Lung microvascular endothelial cell (primary cell): Measurements from ENCODE around the gene SH3RF2. TPM values are rescaled to one million over a fixed set of nuclear protein-coding genes. Genes with fewer than 3 reads are reported as not detected.
"Not testable (repeated sequence)": the region's sequence is repeated elsewhere in the genome, so short reads cannot be mapped to it uniquely, and the experiment has no call there.

Source experiments
- DNase-seq, 2 donors: peaks; one replicate each; pipeline versions ENCODE4 v3.0.0 to v3.0.0-alpha.2; 2010; ENCODE audit warnings: low read depth in 2 of 2
- total RNA-seq: library from RNA; depleted of rRNA; stranded (reverse); fragments of >200 nt; gene quantifications from 2 replicates; pipeline ENCODE4 v1.2.1, GENCODE V29; 2014

SH3RF2 gene
- total RNA-seq, 1 donor from 2014 or later: not detected

DNA sequence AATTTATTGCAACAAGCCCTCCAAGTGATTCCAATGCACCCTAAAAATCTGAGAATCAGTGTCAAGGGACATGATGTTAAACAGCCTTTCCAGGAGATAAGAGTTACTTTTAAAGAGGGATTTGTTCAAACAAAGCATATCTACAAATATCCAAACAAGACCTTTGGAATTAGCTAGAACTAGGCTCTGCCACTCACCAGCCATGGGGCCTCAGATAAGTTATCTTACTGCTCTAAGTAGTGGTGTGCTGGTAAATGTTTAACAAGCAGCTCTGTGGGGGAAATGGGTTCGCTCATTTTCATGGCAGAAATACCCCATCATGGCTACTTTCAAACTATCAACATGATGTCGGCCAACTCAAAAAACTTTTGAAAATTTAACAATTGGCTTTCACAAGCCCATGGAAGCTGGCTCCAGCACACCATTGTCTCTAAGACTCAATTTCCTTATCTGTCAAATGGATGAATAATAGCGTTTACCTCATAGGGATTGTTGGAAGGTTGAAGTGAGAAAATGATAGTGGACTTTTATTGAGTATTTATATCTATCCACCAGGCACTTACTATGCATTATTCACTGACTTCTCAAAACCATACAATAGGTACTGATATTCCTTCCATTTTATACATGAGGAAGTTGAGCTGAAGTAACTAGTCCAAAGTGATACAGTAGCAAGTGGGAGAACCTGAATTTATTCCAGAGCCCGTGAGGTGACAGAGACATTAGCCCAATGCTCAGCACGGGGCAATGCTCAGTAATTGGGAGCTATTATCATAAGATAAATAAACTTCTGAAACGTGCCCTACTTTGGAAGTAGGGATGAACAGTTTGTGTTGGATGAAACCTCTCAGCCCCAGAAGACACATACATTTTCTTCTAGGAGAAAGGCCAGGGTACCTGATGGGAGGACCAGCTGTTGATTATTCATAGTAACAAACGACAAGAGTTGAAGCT is 43.2 kb downstream of the SH3RF2 start:
- no peak for DNase-seq

DNA sequence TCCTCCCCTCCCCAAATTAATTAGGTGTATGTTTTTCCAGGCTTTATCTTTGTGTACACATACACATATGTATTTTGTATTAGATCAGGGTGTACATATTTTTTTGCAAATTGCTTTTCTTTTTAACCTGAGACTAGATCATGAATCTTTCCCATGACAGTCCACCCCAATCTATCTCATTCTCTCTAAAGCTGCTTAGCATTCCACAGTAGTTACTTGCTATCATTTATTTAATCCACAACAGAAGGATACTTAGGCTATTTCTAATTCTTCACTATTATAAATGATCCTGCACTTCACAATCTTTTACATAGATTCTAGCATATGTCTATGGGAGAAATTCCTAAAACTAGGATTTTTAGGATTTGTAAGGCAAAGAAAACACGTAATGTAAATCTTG is 43.9 kb downstream of the SH3RF2 start:
- no peak for DNase-seq

DNA sequence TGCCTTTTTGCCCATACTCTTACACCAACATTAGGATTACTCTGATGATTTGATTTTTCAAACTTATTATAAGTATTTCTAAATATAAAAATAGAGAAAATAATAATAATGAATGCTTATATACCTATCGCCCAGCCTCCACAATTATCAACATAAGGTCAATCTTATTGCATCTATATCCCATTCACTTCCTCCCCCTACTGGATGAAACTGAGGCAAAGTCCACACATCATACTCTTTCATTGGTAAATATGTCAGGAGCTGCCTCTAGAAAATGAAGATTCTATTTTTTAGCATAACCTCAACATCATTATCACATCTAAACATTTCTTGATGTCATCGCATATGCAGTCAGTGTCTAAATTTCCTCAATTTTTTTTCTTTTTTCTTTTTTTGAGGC is 44.3 kb downstream of the SH3RF2 start:
- no peak for DNase-seq

DNA sequence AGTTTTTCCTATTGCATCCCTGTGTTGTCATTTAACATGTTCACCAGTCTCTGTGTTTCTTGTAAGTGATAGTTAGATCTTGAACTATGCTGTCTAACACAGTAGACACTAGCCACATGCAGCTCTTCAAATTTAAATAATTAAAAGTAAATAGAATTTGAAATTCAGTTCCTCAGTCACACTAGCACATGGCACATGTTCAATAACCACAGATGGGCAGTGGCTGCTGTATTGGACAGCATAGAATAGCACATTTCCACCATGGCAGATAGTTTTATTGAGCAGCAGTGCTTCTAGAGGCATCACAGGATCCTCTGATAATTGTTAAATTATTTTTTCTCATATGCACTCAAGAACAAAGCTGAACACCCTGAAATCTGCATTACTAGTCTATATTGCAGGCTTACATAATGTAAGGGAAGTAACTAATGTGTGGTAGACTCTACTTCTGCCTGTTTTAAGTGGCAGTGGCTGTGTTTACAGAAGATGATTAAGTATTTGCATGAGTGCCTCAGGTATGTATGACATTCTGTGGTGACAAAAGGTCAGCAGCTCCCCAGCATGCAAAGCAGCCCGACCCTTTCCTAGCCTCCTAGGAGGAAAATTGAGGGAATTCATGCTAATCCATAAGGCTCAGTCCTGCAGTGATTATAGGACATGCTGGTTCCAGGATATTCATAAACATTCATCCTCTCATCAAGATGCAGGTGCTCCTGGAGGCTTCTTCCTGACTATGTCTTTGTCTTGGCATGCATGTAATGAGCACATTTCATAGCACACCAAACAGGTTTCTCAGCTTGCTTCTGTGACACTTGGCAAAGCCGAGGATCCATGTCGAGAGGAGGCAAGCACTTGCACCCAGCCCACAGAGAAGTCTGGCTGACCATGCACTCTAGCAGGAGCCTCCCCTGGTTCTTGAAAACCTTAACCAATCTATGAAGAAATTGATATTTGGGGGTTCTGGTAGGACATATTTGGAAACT is 45.5 kb downstream of the SH3RF2 start:
- no peak for DNase-seq

DNA sequence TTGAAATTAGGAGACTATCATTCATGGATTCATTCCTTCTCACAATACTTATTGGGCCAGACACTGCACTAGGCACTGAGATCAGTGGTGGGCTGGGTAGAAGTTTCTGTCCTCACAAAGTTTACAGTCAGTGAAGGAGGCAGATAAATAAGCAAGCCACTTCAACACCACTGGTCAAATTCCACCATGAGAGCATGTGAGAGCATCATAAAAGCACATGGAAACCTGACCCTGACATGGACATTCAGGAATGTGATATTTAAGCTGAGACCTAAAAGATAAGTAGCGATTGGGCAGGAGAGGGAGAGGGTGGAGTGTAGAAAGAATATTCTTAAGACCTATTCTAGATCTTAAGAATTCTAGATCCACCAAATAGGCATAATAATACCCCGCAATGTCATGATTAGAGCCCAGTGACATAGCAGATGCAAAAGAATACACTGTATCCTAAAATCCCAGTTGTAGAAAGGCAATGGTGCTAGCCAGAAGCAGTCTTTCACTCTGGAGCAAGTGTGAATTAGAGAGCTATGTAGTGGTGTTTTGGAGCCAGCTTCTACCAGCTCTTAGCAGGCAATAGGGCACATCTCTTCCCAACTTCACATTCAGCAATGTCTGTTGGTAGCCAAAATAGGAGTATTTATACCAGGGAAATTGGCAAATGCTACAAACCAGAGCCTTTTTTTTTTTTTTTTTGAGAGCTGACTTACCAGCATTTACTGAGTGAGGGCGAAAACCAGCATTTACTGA is 46.4 kb downstream of the SH3RF2 start:
- DNase-seq: no peak

DNA sequence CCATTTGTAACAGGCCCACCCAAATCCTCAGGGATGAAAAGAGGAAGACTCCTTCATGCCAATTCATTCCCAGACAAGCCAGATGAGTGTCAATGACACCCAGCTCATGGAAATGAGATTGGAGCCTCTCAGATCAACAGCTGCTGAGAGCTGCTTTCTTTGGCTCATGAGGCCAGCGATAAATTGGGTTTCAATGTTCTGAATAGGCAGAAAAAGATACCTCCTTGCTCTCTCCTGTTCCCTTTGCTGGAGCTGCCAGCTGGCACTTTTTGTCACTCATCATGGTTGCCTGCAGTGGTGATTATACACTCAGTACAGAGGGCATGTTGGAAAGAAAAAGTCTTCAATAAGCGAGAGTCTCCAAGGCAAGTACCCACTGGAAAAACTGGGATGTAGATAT is 47.1 kb downstream of the SH3RF2 start:
- DNase-seq: no peak

DNA sequence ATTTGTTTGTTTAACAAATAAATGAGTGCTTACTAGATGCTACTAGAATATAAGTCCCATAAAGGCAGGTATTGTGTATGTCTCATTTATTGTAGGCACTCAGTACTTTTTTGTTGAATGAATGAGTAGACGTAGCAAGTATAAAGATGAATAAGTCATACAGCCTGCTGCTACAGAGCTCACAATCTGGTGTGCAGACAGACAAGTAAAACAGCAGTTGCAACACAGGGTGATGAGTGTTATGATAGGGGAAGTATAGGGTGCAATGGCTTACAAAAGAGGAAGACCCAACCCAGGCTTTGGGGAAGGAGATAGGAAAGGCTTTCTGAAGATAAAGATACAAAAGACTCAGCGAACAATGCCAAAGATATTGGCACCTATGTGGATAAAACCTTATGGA is 47.7 kb downstream of the SH3RF2 start:
- no peak for DNase-seq

DNA sequence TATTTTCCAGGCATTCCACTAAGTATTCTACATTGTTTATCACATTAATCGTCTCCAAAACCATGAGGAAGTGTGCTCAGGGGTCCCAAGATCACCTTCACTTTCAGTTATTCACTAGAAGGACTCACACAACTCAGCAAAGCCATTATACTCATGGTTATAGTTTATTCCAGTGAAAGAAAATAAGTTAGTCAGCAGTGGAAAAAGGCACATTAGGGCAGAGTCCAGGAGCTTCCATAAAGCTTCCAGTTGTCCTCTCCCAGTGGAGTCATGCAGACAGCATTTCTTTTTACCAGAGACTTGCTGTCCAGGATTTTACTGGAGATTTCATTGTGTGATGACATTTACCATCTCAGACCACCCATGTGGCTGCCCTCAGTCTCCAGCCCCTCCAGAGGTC is 51.5 kb downstream of the SH3RF2 start:
- no peak for DNase-seq

DNA sequence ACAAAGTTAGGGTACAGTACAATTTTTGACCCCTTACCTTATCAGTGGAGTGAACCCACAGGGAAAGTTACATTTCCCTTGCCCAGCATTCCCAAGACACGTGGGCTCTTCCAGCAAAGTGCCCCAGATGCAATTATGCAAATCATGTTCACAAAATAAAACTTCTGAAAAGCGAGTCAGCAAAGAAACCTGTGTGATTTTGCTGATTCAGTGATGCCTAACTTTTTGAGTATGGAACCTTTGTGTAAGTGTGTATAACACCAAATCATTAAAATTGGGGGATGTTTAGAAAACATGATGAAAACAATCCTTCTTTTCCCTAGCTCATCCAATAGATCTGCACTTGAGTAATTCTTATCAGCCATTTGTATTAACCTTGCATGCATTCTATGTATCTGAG is 52.6 kb downstream of the SH3RF2 start:
- no peak for DNase-seq

DNA sequence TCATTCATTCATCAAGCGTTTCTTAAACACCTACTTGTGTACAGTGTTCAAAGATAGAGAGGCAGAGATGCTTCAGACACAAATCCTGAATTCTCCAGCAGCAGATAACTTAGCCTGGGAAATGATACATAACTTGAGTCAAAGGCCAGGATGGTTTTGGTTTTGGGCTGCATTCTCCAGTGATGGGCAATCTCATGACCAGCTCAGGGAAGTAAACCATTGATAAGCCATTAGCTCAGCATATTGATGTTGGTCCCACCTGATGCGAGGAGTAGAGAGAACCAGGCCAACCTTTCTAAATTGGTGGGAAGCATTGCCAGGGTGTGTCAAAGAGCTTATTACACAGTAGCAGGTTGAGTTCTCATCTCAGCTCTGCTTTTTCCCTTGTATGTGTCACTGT is 53.0 kb downstream of the SH3RF2 start:
- no peak for DNase-seq

DNA sequence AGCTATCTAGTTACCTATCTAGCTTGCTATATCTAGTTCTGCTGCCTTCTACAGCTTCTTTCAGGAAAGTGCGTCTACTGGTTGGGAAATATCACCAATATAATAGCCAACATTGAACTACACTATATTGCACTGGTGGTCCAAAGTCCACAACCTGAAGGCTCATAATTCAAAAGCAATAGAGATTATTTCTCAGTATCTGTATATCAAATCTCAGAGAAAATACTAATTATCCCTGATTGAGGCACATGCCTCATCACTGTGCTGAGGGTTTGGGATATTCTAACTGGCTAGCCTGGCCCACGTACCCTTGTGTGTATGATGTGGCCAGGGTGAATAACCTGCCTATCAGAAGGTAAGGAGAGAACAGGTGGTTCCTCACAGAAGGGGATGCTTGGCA is 53.8 kb downstream of the SH3RF2 start:
- DNase-seq: no peak

DNA sequence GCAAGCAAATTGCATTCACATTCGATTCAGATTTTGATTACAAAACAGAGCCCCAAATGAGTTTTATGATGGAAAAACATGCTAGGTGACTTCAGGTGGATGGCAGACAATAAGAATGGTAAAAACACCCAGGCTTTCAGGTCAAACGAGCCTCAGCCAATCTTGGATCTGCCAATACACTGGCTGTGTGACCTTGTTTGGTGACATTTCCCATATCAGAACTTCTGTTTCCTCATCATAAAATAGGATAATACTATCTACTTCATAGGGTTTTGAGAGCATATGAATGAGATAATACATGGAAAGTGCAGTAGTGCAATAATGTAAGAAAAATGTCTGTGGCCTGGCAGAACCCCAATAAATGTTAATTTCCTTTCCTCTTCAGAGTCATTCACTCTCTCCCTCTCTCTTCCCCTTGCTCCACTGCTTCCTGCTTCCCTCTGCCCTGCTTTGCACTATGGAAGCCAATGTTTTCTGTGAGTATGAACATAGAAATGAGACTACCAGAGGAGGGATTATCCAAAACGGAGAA is 54.7 kb downstream of the SH3RF2 start:
- DNase-seq: no peak

DNA sequence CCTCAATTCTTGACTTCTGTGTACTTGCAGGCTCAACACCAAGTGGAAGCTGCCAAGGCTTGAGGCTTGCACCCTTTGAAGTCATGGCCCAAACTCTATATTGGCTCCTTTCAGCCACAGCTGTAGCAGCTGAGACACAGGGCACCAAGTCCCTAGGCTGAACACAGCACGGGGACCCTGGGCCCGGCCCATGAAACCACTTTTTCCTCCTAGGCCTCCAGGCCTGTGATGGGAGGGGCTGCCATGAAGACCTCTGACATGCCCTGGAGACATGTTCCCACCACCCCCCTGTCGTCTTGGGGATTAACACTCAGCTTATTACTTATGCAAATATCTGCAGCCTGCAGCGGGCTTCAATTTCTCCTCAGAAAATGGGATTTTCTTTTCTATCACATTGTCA is 57.2 kb downstream of the SH3RF2 start:
- DNase-seq: not testable (repeated sequence)

DNA sequence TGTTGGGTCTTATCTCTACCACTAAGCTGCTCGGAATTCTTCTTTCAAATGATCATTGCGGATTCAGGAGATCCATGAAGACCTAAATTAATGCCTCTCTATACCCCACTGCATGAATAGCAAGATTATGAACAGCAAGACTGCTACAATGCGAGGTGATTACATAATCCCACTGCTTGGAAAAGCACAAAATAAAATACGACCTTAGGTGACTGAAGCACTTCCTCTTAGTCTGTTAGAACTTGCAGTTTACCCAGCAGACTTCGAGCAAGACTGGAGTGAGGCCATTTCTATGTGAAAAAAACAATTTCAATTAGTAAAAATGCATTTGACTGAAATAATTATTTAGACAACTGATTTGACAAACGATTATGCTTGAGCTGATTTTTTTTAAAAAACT is 59.8 kb downstream of the SH3RF2 start:
- no peak for DNase-seq

DNA sequence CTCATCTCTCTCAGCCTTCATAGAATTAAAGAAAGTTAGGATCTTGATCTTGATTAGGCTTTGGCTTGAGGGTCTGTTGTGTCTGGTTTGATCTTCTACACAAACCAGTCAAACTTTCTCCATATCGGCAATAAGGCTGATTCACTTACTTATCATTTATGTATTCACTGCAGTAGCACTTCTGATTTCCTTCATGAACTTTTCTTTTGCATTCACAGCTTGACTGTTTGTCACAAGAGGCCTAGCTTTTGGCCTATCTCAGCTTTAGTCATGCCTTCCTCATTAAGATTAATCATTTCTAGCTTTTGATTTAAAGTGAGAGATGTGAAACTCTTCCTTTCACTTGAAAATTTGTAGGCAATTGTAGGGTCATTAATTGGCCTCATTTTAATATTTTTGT is 62.8 kb downstream of the SH3RF2 start:
- DNase-seq: no peak

DNA sequence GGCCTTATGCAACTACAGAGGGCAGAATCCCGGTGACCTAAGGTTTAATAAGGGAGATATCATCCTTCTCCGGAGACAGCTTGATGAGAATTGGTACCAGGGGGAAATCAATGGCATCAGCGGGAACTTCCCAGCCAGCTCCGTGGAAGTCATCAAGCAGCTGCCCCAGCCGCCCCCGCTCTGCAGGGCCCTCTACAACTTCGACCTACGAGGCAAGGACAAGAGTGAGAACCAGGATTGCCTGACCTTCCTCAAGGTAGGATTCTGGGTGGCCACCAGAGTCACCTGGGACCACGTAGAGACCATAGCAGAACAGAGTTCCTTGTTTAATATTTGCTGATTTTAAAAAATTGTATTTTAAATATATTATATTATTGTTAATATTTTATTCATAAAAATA is 63.7 kb downstream of the SH3RF2 start:
- no peak for DNase-seq

DNA sequence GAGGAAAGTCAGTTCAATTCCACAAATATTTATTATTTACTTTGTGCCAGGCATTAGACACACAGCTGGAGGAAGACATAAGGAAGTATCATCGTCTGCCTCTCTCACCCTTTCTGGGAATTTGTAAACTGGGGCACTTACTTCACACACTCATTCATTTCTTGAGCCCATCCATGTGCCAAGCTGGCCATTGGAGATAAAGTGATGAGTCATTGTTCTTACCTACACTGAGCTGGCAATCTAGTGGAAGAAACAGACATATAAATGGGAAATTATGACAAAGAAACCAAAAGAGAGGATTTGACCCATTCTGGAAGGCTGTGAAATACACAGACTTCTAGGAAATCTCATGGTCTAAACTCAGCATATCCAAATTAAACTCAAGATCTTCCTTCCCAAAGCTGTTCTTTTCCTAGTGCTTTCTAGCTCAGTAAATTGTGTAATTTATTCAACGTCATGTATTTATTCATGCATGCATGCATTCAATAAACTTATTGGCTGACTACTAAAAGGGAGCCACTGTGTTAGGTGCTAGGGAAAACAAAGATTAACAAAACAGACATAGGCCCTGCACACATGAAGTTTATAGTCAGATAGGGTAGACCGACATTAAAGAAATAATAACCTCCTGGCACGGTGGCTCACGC is 65.3 kb downstream of the SH3RF2 start:
- DNase-seq: no peak

DNA sequence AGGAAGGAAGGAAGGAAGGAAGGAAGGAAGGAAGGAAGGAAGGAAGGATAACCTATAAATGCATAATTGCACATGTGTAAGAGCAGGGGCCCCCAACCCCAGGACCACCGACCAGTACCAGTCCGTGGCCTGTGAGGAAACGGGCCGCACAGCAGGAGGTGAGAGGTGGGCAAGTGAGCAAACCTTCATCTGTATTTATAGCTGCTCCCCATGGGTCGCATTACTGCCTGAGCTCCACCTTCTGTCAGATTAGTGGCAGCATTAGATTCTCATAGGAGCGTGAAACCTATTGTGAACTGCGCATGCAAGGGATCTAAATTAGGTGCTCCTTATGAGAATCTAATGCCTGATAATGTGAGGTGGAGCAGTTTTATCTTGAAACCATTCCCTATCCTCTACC is 66.1 kb downstream of the SH3RF2 start:
- no peak for DNase-seq

DNA sequence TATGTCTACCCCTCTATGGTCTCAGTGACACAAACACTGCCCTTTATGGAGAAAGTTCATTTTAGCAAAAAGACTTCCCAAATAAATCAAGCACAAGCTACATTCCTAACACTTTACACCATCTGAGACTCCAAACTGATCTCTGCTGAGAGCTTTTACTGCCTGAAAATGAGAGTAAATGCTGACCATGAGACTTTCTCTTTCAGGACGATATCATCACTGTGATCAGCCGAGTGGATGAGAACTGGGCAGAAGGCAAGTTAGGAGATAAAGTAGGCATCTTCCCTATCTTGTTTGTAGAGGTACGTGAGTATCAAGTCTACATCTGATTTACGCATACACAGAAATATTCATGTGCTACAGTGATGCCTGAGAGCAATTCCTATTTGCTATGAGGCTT is 67.5 kb downstream of the SH3RF2 start:
- no peak for DNase-seq

DNA sequence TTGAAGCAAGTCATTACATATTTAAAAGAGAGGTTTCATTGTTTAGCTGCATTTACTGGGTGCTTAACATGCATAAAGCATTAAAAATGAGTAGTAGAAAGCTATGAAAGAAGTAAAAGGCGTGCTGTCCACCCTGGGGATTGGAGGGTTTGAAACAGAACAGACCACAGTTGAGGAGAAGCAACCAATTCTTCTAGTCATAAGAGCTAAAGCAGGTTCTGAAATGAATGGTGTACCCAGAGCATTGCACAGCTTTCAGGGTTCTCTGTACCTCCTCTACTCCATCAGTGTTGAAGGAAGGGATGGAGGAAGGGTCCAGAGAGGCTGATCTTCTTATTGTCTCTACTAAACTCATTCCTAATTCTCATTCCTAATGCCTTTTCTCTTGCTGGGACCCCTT is 68.9 kb downstream of the SH3RF2 start:
- no peak for DNase-seq

DNA sequence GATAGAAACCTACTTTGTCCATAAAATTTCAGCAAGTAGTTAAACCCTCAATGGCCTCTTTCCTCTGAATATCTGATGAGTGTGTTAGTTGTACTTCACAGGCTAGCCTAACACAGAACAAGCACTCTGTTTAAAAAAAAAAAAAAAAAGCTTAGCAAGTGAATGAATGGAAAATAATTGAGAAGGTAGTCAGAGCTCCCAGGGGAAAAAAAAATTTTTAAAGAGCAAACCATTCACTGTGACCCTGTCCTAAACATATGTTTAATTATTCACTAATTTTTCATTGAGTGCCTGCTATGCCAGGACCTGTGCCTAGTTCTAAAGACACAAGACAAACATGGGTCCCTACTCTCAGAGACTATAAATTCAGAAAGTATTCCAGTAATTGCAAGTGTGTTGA is 69.3 kb downstream of the SH3RF2 start:
- no peak for DNase-seq
